Measurements from ENCODE around the gene EXD3. TPM values are rescaled to one million over a fixed set of nuclear protein-coding genes. Genes with fewer than 3 reads are reported as not detected.

The EXD3 gene
- total and polyA plus RNA-seq, 2 of the 4 experiments (the other 2 are of a cell fraction): 1.1 to 7.4 TPM

DNA sequence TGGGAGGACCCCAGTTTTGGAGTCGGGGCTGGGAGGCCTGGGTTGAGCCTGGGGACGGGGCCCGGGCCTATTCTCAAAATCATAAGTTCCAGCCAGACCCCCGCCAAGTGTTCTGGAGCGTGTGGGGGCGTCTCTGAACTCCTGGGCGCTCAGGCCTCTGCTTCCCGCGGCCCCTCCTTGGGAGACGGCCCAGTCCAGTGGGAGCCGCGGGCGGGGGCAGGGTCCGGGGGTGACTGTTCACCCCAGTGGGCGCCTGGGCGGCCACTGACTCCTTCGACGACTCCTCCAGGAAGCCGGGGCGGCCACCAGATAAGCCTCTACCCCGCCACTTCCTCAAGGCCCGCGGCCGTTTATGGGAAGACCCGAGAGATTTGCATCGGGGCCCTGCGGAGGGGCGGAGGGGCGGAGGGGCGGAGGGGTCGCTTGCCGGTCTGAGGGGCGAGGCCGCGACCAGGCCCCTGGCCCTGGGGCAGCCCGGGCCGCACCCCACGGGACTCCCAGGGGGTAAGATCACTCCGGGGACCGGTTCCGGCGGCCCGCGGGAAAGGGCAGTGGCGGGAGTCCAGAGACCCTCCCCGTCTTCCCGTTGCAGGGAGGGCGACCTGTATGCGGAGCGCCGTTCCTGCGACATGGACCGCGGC lies 144.8 kb downstream of the EXD3 start:
- ATAC-seq (ENCODE audit: low read depth): peak; percentile 21
- H3K27me3 ChIP-seq (ENCODE audit: control insufficient read depth, insufficient read depth, low read length): no peaks in the 10 kb centered on the region
- H2BK5ac ChIP-seq (ENCODE audit: low read depth, low read length, poor library complexity, severe bottlenecking): peak overlapping the region; percentile 51
- intact Hi-C loops (cut with micrococcal nuclease): no loop called here
- no peak for DNase-seq
- H3K9me3 ChIP-seq (ENCODE audit: control insufficient read depth, insufficient read depth, low read length): no peaks in the 10 kb centered on the region
- peak overlapping the region; percentile 59; the same call in 1 of the 2 replicates for H3K23ac ChIP-seq (ENCODE audit: low read depth, low read length)
- peak overlapping the region; percentile 36 for H4K5ac ChIP-seq (ENCODE audit: low read depth, low read length)
- H3K18ac ChIP-seq (ENCODE audit: low read depth, low read length): peak overlapping the region; percentile 8; the same call in 1 of the 2 replicates
- dilution Hi-C loops (cut with HindIII; ENCODE audit: low sequenced_read_pairs, unreplicated experiment): no loop called here
- H2BK15ac ChIP-seq (ENCODE audit: low read depth, low read length): no peak overlapping the region
- peak overlapping the region; percentile 81 for H3K27ac ChIP-seq (ENCODE audit: insufficient read depth, low read length)
- H3K9ac ChIP-seq (ENCODE audit: low read depth, low read length): peak overlapping the region; percentile 79
- in situ Hi-C loops (cut with MboI; ENCODE audit: low sequenced_read_pairs): no loop called here
- H3K14ac ChIP-seq (replicated peaks; ENCODE audit: low read depth, low read length): peak overlapping the region; percentile 58; the same call in 1 of the 2 replicates
- H3K36me3 ChIP-seq (ENCODE audit: control insufficient read depth, insufficient read depth, low read length): peaks cover 30% of the 10 kb centered on the region
- no peak overlapping the region for H2BK20ac ChIP-seq (ENCODE audit: low read depth, low read length)
- H2AFZ ChIP-seq (replicated peaks; ENCODE audit: low read length, poor library complexity): peak overlapping the region; percentile 85
- peak overlapping the region; percentile 57 for H4K91ac ChIP-seq (ENCODE audit: insufficient read depth, low read depth, low read length)
- peaks cover 40% of the 10 kb centered on the region for H4K20me1 ChIP-seq (ENCODE audit: insufficient read depth, low read length)
- H3K9me1 ChIP-seq (ENCODE audit: insufficient read depth, low read length): no peaks in the 10 kb centered on the region
- H4K8ac ChIP-seq (ENCODE audit: low read depth in 2 of 2, low read length in 2 of 2): peak overlapping the region; percentile 81 to 86
- peaks cover 21% of the 10 kb centered on the region for H3K4me1 ChIP-seq (ENCODE audit: control insufficient read depth, insufficient read depth, low read length)
- no TSS peak for BruUV-seq (replicated peaks)
- H2AK9ac ChIP-seq (replicated peaks; ENCODE audit: low read depth, low read length, poor library complexity): peak overlapping the region; percentile 99
- H3K4ac ChIP-seq (ENCODE audit: low read depth, low read length): peak overlapping the region; percentile 88
- H3K4me3 ChIP-seq (ENCODE audit: insufficient read depth, low read depth, low read length): peak overlapping the region; percentile 80
- peak overlapping the region; percentile 77; the same call in 1 of the 2 replicates for H2AK5ac ChIP-seq (ENCODE audit: low read depth, low read length)
- POLR2A ChIA-PET (ENCODE audit: unreplicated experiment): no interaction called here
- peak overlapping the region; percentile 27 for H3K56ac ChIP-seq (ENCODE audit: extremely low read depth, insufficient read depth, low read length)
- H3K4me2 ChIP-seq (ENCODE audit: low read depth, low read length): peak overlapping the region; percentile 77
- H2BK120ac ChIP-seq (ENCODE audit: low read depth, low read length): peak overlapping the region; percentile 16; the same call in 1 of the 2 replicates
- CTCF ChIA-PET: no interaction called here
- H3K79me1 ChIP-seq (ENCODE audit: low read depth in 1 of 2, low read length in 2 of 2): peaks cover 2 to 64% of the 10 kb centered on the region in 2 experiments
- 13% methylated on average over 28 of the region's 54 CpGs; no CpG with 5 or more reads in 1 of the 2 experiments for WGBS, 2 experiments (ENCODE audit: extremely low coverage in 2 of 2, insufficient read length in 1 of 2)
- no peak for TF ChIP-seq CEBPB (IDR thresholded peaks at IDR 0.05; ENCODE audit: low read depth, low read length)
- TF ChIP-seq, protein P1, sequence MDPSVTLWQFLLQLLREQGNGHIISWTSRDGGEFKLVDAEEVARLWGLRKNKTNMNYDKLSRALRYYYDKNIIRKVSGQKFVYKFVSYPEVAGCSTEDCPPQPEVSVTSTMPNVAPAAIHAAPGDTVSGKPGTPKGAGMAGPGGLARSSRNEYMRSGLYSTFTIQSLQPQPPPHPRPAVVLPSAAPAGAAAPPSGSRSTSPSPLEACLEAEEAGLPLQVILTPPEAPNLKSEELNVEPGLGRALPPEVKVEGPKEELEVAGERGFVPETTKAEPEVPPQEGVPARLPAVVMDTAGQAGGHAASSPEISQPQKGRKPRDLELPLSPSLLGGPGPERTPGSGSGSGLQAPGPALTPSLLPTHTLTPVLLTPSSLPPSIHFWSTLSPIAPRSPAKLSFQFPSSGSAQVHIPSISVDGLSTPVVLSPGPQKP (IDR thresholded peaks at IDR 0.05; ENCODE audit: borderline replicate concordance, low read depth, low read length): no peak
- TF ChIP-seq, protein P2, sequence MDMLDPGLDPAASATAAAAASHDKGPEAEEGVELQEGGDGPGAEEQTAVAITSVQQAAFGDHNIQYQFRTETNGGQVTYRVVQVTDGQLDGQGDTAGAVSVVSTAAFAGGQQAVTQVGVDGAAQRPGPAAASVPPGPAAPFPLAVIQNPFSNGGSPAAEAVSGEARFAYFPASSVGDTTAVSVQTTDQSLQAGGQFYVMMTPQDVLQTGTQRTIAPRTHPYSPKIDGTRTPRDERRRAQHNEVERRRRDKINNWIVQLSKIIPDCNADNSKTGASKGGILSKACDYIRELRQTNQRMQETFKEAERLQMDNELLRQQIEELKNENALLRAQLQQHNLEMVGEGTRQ (IDR thresholded peaks at IDR 0.05; ENCODE audit: low read depth, low read length): no peak
- TF ChIP-seq RAD21 (IDR thresholded peaks at IDR 0.05; ENCODE audit: low read length): no peak
- no peak for TF ChIP-seq MXI1 (IDR thresholded peaks at IDR 0.05; ENCODE audit: borderline replicate concordance, low read depth, low read length)
- TF ChIP-seq SMC3 (IDR thresholded peaks at IDR 0.05; ENCODE audit: low read depth, low read length): no peak
- TF ChIP-seq MAZ (IDR thresholded peaks at IDR 0.05; ENCODE audit: borderline replicate concordance, low read depth, low read length): no peak
- no peak for TF ChIP-seq FOS (IDR thresholded peaks at IDR 0.05; ENCODE audit: low read depth, low read length)
- TF ChIP-seq NFE2L2 (IDR thresholded peaks at IDR 0.05; ENCODE audit: low read depth, low read length): no peak
- TF ChIP-seq RFX5 (IDR thresholded peaks at IDR 0.05; ENCODE audit: low read depth, low read length): no peak
- no peak for TF ChIP-seq POLR2A (IDR thresholded peaks at IDR 0.05; ENCODE audit: low read depth, low read length)
- TF ChIP-seq, protein P3, sequence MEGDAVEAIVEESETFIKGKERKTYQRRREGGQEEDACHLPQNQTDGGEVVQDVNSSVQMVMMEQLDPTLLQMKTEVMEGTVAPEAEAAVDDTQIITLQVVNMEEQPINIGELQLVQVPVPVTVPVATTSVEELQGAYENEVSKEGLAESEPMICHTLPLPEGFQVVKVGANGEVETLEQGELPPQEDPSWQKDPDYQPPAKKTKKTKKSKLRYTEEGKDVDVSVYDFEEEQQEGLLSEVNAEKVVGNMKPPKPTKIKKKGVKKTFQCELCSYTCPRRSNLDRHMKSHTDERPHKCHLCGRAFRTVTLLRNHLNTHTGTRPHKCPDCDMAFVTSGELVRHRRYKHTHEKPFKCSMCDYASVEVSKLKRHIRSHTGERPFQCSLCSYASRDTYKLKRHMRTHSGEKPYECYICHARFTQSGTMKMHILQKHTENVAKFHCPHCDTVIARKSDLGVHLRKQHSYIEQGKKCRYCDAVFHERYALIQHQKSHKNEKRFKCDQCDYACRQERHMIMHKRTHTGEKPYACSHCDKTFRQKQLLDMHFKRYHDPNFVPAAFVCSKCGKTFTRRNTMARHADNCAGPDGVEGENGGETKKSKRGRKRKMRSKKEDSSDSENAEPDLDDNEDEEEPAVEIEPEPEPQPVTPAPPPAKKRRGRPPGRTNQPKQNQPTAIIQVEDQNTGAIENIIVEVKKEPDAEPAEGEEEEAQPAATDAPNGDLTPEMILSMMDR (conservative IDR thresholded peaks at IDR 0.05; ENCODE audit: low read depth, low read length): no peak
- no peak for TF ChIP-seq RCOR1 (IDR thresholded peaks at IDR 0.05; ENCODE audit: insufficient replicate concordance, low read length)
- no peak for TF ChIP-seq BHLHE40 (IDR thresholded peaks at IDR 0.05; ENCODE audit: low read depth, low read length)
- TF ChIP-seq CHD1 (IDR thresholded peaks at IDR 0.05; ENCODE audit: low read depth, low read length): no peak

Data from IMR-90 (cell line).